ENCODE measurements around the gene FBXW8.

FBXW8 gene

DNA sequence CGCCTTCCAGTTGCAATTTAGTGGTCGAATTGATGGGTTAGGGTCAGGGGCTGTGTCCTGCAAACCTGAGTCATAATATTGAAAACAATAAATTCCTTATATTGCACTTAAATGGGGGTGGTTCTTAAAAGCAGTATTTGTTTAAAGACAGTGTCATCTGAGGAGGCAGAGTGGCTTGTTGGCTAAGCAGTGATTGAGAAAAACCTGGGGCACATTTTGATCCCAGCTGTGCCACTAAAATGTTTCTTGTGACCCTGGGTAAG is 48.4 kb downstream of the FBXW8 start:
- no peak for DNase-seq

- DNase-seq, result no peak
Observed at GRCh38 chr12:116959845-116960514, 49.2 kb downstream of the FBXW8 start.

- no peak for DNase-seq
Observed at GRCh38 chr12:116962197-116962596, 51.4 kb downstream of the FBXW8 start.

- no peak for DNase-seq
Observed at GRCh38 chr12:116962783-116963356, 52.1 kb downstream of the FBXW8 start.

- no peak for DNase-seq
Observed at GRCh38 chr12:116964054-116965050, 53.6 kb downstream of the FBXW8 start.

DNA sequence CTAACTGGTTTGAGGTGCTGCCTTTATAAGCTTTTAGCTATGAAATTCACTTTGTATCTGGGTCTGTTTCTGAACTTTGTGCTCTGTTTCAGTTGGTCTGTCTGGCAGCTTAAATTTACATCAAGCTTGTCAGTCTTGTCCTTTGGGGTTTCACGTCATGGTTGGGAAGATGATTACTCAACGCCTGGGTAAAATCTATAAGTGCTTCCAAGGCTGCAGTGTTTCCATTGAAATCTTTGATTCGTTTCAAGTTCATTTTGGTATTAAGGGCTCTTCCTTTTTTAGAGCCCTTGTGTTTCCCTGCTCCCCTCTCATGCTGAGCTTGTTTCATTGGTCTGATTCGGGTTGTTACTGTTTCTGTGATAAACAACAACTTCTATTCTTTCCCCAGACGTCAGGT is 58.2 kb downstream of the FBXW8 start:
- no peak for DNase-seq

DNA sequence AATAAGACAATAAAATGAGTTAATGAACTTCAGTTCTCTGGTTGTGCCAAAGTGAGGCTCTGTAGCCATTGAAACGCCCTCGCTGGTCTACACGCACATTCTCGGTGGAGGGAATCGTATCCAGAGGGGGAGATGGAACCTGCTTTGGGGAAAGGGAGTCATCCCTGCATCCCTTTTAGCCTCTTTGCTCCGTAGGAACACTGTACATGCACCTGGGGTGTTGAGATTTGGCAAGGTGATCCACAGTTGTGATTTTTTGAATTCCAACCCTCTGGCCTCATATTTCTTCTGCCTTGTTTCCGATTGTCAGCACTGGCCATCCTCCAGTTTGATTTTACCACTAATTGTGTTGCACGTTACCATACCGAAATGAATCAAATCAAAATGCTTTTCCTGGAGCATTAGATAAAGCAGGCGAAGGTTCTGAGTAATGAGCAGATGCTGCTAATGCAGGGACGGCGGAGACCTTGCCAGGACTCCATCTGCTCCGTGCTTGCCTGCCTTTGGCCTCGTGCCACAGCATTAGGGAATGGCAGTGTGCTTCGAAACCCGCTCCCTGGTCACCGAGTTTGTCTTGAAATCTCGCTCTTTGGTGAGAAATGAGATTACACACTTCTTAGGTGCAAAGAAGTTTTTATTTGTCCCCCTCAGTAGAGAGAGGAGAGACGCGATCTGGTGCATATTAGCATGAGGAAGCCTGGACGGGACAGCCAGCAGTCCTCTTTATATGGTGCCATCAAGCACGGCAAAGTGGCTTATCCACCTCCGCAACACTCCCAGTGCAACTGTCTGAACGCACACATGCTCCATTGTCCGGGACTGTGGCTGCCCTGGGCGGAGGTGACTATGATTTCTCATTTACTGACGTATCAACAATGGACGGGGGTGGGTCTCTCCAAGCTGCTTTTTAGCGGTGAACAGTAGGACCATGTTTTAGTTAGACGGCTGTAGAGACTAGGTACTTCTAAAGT is 59.1 kb downstream of the FBXW8 start:
- DNase-seq, result peak; percentile 53

DNA sequence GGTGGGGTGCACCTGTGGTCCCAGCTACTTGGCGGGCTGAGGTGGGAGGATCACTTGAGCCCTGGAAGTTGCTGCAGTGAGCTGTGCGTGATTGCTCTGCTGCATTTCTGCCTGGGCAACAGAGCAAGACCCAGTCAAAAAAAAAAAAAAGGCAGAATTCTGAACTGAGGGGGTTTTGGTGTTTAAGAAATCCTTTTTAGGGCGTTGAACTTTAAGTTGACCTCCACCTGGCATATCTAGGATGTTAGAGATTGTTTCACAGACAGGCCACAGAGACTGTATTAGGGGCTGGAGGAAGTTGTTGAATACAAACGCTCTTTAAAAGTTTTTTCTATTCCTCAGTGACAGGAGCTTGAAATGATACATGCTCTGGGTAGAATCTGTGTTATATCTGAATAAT is 60.5 kb downstream of the FBXW8 start:
- no peak for DNase-seq

GRCh38 chr12:116975779-116976393 is 65.1 kb downstream of the FBXW8 start:
- DNase-seq, result no peak

DNA sequence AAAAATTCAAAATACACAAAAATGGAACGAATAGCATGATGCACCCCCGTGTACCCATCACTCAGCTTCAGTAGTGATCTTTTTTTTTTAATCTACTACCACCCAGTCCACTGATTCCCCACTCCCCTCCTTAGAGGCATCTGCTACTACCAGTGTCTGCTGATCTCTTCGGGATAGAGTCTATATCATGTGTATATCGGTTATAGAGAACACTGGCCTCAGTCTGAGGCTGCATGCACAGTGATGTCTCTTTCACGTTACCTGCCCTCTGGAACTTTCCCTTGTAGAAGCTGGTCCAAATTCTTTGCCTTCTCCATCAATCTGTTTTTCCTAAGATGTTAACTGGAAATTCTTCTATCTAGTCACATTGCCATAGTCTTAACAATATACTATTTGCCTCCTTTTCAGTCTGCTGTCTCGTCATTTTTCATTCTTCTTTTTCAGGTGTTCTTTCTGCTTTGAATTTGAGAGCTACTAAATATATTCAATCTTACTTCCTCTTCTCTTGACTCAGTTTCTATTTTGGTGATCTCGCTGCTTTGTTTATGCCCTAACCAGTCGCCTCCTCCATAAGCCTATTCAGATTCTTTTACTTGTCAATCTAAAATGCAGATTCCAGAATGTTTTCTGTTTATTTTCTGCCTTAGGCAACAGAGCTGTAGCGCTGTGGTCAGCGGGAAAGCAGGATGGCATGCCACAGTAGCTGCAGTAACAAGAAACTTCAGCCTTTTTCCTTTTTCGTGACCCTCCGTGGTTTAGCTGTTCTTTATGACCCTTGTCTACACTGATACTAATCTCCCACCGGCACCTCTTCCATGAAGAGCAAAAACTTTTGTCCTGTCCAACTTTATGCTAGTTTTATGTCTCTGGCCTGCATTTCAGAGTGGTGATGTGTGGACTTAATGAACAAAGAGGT is 67.0 kb downstream of the FBXW8 start:
- no peak for DNase-seq

DNA sequence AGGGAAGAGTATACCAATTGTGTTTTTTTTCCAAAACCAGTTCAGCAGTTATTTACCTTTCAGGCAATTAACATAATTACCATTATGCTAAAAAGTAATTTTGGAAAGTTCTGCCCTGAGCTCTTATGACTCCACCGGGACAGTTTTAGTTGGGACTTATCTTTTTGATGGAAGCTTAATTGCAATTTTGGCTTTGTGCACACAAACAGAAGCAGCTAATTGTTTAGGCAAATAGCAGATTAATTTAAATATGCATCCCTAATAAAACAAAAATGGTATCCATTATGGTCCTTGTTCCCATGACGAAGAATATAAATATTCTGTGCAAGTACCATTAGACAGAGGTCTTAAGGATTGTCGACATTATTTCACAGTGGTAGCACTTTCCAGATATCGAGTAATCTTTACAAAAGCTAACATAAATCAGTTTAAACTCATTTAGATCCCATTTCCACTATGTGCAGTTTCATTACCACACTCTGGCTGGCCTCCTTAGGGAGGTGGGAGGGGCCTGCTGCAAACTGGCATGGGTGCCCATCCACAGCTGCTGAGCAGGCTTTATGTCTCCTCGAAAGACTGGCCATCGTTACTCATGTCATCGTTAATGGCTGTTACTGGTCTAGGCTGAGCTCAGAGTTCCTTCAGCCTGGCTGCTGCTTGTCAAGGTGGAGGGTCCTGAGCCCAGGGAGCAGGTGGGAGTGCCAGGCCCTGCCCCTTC is 68.2 kb downstream of the FBXW8 start:
- DNase-seq, result no peak

- no peak for DNase-seq
Observed at GRCh38 chr12:116980083-116980482, 69.3 kb downstream of the FBXW8 start.

DNA sequence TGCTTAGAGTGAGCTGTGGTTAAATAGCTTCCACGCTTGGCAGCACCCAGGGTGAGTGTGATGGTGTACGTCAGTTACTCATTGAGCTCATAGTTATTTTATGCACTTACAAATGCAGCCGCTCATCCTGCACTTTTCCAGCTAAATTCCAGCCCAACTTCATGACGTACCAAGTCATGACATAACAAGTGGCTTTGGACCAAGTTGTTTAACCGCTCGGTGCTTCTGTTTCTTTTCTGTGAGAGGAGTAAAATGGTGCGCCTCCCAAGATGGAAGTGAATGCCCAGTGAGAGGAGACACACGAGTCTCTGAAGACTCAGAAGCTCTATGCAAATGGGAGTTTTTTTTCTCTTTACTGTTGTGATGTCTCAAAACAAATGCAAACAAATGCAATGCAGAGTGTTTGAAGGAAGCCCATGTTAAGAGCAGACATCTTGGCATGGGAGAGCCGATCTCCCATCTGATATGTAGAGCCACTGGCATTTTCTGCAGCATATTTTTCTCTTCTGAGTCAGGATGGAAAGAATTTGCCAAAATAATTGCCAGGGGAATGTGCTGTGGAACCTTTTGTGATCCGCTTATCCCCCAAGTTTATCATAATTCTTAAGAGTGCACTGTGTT is 72.2 kb downstream of the FBXW8 start:
- no peak for DNase-seq

DNA sequence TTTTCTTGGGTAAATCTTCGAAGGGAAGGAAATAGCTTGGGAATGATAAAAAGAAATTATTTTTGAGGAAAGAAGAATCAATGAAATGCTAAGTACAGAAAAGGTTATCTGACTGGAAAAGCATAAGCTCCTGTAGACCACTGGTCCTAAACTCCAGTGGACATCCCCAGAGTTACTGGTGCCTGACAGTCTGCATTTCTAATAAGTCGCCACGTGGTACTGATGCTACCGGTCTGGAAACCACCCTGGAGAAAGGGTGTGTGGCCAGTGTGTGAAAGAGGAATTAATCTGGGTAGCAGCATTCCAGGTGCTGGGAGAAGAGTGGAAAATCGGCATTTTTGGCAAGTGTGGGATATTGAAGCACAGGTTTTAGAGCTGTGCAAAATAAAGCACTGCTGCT is 73.3 kb downstream of the FBXW8 start:
- DNase-seq, result no peak

DNA sequence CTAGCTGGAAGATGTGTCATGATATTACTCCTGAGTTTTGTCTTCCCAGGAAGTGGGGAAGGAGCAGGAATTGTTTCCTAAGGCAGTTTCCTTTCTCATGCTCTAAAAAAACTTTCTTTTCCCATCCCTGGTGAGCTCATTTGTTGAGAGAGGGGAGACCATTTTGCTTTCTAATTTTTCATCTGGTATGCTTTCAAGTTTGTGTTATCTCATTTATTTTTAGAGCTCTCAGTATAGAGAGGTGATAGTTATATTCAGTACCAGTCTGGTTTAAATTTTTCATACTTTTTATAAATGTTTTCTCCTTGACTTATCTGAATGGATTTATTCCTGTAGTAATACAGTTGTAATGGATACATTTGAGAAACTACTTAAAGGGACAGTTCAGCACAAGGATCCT is 79.6 kb downstream of the FBXW8 start:
- no peak for DNase-seq

DNA sequence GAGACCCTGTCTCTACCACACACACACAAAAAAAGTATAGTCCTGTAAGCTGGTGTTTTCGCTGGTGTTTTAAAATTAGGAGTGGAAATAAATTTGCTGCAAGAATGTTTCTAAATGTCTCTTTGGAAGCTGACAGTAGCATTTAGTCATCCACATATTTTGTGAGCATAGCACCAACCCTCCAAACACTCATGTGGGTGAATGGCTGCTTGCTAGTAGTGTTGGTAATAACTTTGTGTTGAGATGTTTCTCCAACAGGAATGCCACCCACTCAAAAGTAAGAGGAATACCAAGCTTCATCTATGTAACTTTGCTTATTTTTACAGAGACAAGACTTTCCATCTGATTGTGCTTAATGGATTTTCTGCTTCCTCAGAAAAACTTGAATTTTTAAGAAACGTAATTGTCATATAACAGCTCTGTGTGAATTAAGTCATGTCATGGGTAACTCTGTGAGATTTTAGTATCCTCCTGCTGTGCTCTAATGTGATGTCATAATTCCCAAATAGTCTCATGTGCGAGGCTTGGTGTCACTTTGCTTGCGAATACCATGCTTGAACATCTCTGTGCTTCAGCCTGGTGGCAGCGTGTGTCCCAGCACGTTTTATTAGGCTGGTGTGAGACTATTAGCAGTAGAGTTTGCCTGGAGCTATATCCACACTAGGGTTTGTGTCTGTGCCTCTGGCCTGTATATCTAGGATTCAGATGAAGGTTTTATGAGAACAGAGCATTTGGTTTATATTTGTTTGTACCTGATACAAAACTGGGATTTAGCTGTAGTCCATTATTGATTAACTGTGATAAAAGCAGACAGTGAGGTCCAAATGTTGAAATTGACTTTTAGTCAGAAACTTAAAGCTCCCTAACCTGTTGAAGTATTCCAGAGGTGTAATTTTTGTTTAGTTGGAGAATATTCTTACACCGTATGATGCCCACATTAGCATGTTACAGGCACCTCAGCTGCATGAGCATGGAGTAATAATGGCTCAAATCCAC is 80.5 kb downstream of the FBXW8 start:
- DNase-seq, result no peak

GRCh38 chr12:116996093-116996492 is 85.3 kb downstream of the FBXW8 start:
- DNase-seq, result peak; percentile 55

DNA sequence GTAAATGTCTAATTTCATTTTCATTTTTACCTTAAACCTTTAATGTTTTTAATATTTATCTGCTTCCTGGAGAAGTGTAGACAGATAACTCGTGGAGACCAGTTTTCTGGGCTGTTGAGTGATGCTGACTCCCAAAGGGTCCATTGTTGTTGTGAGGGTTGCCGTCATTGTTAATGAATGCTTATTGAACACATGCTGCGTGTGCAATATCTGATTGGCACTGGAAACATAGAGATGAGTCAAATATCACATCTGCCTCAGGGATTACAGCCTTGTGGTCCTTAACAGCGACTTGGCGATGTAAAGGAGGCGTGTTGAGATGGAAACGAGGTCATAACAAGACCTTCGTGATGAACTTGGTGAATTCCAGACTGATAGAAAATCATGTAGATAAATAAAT is 85.9 kb downstream of the FBXW8 start:
- DNase-seq, result no peak

DNA sequence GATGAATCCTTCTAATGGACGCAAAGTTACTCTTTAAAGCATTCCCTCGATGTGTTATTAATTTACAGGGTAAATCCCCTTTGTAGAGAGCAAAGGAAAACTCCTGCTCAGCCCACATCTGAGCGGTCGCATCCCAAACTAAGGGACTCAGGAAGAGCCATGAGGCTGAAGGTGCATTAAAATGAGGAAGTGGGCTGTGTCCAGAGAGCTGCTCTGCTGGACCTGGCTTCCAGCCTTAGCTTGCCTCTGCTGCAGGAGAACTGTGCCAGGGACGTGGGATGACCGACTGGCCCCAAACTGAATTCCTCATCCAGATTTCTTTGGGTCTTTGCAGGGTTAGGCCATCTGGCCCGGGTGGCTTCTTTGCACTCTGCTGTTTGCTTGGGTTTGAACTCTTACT is 88.3 kb downstream of the FBXW8 start:
- no peak for DNase-seq

Measured in femur (tissue), 1 donor.